A204.1 (cell line): ENCODE measurements around the gene LIX1L.

Experiments used
- FAIRE-seq: peaks from 2 replicates; lab custom pipeline; 2012; peaks lifted over from hg19 to GRCh38; lab: Jason Lieb, UNC

Gene LIX1L

DNA sequence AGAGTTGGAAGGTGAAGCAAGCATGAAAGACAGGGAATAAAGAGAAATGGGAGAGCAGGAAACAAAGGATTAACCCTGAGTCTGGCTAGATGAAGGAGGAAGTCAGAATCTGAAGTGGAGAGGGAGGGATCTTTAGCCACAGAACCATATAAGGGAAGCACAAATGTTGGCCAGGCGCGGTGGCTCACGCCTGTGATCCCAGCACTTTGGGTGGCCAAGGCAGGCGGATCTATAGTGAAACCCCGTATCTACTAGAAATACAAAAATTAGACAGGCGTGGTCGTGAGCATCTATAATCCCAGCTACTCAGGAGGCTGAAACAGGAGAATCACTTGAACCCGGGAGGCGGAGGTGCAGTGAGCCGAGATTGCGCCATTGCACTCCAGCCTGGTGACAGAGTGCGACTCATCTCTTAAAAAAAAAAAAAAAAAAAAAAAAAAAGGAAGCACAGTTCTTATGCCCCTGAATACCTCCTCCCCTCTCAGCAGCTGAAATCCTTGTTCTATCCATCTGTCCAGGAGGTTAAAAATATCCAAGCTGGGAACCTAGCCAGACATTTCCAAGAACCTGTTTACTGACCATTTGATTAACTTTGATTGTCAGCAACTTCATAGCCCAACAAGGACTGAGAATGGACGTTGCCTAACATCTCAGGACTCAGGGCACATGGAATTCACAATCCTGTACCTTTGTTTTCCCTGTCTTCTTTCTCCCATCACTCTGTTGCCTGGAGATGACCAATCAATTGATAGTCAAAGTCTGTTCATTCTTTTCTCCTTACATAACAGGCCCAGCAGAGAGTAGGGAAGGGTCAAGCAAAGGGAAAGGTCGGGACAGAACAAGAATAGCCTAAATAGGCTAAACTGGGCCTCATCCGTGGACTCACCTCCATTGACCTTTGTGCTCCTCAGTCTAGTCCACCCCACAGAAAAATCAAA, 28.0 kb upstream of the LIX1L start:
- no peak for FAIRE-seq

DNA sequence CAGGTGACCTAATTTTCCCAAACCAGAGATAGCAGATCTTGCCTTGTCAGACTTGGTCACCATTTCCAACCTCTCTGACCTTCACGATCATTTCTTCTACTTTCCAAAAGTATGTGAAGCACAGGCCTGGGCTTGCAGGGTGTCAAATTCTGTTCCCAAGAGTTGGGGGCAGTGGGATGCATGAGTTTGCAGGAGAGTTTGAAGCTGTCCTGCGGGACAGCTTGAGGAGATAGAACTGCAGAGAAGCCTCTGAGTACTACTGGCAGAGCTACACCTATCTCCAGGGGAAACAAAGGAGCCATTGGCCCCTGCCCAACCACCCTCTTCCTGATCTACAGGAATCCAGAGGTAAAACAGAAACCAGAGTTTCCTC, 27.3 kb upstream of the LIX1L start:
- no peak for FAIRE-seq

DNA sequence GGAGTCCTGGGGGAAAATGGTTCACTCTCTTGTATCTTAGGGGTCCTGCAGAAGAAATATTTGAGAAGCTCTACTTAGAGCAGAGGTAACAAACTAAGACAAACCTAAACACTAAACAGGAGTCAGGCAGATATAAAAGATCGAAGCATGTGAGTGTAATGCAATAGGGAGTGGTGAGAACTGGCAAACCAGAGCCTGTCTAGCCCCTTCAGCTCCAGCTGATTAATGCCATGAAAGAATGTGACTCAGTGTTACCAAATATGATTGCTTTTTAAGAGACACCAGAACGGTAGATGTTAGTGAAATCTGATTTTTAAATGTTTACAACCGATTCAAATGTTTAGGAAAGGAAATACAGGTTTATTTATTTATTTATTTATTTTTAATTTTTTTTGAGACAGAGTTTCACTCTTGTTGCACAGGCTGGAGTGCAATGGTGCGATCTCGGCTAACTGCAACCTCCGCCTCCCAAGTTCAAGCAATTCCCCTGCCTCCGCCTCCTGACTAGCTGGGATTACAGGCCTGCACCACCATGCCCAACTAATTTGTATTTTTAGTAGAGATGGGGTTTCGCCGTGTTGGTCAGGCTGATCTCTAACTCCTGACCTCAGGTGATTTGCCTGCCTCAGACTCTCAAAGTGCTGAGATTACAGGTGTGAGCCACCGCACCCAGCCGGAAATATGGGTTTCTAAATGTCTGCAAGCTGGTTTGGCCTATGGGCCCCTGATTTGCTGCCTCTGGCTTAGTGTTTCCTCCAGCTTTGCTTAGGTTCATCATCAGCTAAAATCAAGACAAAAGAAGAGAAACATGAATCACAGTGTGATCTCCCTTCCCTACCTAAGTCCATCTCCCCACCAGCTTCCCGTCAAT, 26.4 kb upstream of the LIX1L start:
- no peak for FAIRE-seq

DNA sequence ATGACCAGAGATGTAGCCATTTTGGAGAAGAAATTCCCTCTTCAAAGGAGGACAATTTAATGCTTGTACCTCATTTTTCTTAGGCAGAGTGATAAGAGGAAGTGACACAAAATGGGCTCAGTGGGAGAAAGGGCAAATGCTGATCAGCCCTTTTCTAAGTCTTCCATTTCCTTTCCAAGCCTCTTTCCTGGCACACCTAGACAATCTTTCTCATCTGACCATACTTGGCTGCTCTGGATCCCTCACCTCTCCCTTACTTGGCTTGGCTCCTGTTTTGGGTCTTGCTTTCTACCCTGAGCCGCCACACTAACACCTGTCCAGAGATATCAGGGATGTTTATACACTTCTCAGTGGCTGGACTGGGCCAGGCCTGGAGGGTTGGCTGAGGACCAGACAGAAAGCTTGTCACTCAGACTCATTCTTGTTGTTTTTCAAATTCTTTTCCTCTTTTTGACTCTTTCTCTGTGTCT, 25.4 kb upstream of the LIX1L start:
- no peak for FAIRE-seq

DNA sequence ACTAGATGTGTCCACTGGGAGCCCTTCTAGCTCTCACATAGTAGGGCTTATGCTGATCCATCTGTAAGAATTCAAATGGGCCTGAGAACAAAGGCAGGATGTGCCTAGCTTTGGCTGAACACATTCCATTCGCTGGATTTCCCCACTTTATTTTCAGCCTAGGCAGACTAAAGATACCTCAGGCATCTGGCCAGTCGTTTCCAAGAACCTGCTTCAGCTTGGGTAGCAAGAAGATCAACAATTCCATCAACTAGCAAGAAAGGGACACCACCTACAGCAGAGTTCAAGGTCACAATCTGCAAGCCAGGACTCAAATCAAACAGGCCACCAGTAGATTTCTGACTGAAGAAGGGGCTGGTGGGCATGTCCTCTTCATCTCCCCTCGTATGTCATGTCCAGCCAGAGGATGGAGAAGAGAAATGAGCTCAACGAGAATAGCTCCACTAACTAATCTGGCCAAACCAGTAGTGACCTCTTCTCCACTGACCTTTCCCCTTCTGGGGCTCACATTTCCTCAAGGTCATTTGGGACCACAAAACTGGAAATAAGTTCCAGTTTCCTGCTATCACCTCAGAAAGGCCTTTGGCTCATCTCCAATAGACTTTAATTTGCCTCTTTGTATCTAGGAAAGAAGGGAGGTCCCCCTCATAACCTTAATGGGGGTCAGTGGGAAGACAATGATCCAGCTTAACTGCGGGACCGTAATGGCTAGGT, 24.4 kb upstream of the LIX1L start:
- FAIRE-seq: no peak

- no peak for FAIRE-seq
Observed at GRCh38 chr1:145980457-145980994, 22.7 kb upstream of the LIX1L start.

DNA sequence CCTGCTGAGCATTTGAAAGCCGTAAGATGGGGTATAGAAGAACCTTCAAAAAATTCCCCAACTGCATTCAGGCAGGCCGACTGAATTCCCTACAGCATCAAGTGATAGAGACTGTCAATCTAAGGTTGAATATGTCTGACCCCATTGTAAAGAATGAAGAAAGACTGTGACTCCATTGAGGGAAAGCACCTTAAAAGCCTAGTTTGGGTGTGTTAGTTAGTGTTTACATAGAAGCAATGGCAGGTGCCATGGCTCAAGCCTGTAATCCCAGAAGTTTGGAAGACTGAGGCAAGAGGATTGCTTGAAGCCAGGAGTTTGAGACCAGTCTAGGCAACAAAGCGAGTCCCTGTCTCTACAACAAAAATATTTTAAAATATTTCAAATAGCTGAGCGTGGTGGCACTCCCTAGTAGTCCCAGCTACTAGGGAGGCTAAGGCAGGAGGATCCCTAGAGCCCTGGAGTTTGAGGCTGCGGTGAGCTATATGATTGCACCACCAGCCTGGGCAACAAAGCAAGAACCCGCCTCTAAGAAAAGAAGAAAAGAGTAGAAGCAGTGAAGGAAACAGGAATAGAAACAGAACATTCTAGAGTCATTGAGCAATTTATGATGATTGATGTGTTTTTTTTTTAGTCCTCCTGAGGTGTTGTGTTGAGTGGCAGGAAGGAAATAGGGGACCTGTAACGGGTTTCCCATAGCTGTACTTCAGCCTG, 22.1 kb upstream of the LIX1L start:
- FAIRE-seq: no peak

GRCh38 chr1:145978854-145979745, 21.3 kb upstream of the LIX1L start:
- no peak for FAIRE-seq

DNA sequence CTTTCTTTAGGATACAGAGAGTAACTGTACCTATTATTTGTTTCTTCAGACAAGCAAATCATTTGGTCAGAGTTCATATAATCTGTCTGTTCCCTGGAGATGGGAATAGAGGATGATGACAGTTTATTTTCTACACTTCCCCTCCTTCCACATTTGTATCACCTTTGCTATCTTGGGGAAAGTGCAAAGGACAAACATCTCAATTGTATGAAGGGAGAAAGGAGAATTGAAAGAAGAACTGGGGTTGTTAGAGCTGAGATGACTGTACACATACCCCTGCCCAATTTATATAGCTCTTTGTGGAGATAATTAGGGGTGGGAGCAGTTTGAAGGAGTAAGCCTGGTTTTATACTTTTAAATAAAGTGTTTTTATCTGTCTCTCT, 20.6 kb upstream of the LIX1L start:
- FAIRE-seq: no peak

DNA sequence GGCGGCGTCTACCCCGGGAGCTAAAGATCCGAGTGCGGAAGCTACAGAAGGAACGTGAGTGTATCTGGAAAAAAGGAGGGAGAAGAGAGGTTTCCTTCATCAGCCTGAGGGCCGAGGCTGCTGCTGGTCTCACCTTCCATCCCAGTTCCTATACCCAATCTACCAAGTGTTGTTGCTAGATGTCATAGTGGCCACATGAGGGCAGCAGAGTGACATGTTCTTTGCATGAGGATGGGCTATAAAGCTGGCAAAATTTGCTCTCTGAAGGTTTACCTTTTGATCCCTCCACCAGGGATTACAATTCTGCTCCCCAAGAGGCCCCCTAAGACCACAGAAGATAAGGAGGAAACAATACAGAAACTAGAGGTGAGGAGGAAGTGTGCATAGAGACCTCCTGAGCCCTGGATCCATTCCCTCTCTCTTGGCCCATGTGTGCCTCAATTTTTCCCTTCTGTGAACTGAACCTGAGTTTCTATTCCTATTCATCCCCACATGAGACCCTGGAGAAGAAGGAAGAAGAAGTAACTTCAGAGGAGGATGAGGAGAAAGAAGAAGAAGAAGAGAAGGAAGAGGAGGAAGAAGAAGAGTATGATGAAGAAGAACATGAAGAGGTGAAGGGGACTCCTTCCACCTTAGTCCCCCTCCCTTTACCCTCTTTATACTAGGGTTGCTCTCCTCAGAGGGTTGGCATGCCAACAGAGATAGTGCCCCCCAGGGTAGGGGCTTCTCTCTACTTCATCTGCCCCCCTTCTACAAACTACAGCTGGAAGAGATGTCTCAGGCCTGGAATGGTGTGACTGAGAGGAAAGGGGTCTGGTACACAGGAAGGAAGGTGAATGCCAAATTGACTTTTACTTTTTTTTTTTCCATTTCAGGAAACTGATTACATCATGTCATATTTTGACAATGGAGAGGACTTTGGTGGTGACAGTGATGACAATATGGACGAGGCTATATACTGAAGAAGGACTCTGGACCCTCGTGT, 20.0 kb upstream of the LIX1L start:
- no peak for FAIRE-seq

DNA sequence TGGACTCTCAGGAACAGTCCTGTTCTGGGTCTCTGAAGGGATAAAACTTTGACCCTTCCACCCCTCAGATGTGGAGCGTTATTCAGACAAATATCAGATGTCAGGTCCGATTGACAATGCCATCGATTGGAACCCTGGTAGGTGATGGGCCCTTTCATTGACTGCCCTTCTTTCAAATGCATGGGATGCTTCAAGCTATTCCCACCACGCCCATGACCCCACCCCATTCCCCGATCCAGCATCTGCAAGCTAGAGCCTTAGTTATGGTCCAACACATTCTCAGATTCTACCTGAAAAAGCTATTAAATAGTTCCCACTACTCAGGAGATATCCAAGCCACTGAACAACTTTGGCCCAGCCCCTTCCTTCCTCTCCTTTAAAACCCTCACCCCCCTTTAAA, 19.2 kb upstream of the LIX1L start:
- FAIRE-seq: no peak

DNA sequence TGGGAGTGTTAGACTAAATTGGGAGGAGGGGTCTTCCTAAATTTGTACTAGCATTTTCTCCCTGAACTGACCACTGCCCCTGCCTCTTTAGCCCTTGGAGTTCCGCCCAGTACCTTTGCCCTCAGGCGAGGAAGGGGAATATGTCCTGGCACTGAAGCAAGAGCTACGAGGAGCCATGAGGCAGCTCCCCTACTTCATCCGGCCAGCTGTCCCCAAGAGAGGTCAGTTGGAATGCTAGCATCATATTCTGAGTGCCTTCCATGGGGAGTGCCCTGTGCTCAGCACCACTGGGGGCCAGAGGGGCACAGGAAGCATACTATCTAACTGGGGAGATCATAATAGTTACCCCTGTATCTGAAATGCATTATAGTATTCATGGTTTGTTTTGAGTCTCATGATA, 17.4 kb upstream of the LIX1L start:
- no peak for FAIRE-seq

DNA sequence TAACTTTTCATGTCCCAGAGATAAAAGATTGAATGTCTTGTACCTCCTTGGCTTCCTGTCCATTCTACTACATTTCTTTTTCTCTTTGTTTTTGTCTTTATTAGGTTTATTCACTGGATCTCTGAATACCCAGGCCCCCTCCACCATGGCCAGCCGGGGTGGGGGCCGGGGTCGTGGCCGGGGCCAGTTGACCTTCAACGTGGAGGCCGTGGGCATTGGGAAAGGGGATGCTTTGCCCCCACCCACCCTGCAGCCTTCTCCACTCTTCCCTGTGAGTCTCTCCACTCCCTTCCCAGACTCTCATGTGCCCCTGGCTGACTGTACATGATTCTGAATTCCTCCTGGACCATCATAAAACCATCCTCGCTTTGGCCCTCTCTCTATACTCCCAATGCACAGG, 16.9 kb upstream of the LIX1L start:
- no peak for FAIRE-seq

GRCh38 chr1:145972580-145972979, 14.8 kb upstream of the LIX1L start:
- no peak for FAIRE-seq

- FAIRE-seq: no peak
Observed at GRCh38 chr1:145967288-145967687, 9.5 kb upstream of the LIX1L start.

DNA sequence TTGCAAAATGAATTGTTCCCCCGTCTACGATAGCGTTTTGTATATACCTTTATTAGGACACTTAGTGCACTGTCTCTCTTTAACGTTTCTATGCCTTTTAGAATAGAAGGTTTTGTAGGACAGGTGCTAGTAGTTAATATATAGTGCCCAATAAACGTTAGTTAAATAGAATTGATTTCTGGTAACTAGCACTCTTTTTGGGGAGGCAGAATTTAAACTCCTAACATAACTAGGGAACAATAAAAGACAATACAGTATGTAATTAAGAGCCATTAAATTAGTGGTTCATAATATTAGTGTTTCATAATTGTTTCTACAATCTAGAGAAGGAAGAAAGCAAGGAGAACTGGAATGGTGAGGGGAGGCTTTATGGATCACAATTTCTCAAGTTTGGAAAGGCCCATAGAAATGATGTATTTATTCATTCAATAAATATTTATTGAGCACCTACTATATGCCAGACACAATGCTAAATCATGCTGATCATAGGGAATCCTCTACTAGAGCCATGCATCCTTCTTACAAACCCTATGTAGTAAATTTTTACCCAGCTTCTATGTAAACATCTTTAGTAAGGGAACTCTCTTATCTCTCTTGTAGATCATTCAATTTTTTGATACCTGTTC, 7.4 kb upstream of the LIX1L start:
- no peak for FAIRE-seq

DNA sequence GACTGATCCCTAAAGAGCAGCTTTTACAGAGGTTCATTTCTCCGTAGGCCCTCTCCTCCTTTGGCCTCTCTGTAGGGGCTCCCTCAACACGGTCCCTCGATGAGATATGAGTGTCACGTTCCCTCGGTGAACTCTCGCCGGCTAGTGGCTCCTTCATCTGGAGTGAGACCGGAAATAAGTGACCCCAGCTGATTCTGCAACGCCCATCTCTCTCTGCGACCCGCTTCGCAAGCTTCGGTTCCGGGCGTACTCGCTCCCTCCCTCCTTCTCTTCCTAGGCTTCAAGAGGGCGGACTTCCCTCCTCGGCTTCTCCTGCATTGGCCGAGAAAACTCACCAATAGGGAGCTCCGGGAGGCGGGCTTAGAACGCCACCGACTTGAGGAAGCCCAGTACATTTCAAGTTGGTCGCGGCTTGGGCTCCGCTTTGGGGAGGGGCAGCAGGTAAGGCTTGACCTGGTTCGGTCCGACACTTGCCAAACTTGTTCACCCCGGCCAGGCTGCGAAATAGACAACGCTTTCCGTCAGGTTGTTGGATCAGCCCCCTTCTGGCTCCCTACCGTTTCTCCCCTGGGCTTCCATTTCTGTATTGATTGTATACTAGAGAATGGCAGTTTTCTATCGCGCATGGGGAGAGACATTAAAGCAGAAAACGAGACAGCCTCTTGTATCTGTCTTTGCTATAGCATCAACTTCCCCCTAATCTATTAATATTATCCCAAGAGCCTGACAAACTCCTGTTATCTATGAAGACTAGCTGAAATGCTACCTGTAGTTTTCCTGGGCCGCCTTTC, 6.7 kb upstream of the LIX1L start, which contains the start of the genes ANKRD34A and POLR3GL:
TSS of gene ANKRD34A (minus strand) at position 248 of the 791 bp plus-strand sequence. CDS start 2,816 bp downstream, outside the sequence.
TSS of gene POLR3GL (plus strand) at position 363 of the 791 bp plus-strand sequence. CDS start 10,176 bp downstream, outside the sequence.
- FAIRE-seq: peak; percentile 96
